Fibroblast of pulmonary artery (primary cell): Measurements from ENCODE around the gene TTLL5.

Experiments
- DNase-seq: peaks from one replicate; pipeline ENCODE4 v3.0.0-alpha.2; 2010; ENCODE audit warnings: low read depth
- H3K4me3 ChIP-seq: replicated peaks from 2 replicates; pipeline ENCODE4 v1.5.1; 2011; ENCODE audit warnings: low read depth, mild to moderate bottlenecking, control low read depth, low read length, moderate library complexity
- TF ChIP-seq, protein P1 (sequence below): IDR thresholded peaks from 2 replicates; pipeline ENCODE4 v1.5.1; 2011; ENCODE audit warnings: mild to moderate bottlenecking, control low read depth, low read length, inconsistent platforms; ENCODE audit errors: missing control alignments

Gene TTLL5

DNA sequence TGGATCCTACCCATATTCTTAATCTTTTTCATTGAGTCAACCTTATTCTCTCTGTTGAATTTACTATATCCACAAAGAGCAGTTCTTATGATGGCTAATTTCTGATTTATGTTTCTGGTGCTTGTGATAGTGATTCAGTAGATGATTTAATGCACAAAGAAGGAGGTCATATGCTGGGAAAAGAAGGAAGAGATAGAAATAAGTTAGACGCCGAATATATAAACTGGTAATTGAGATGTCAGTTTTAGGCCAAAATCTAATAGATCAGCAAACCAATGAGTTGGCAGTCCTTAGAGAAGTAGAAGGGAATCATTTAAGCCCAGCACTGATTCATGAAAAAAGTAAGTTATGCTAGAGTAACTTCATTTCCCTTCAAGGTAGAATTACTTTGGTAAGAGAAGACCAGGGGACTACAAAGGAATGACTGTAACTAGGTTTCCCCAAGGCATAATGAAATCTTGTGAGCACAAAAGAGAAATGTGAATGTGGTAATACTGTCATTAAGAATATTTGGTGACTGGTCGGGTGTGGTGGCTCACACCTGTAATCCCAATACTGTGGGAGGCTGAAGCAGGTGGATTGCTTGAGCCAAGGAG is 188.4 kb downstream of the TTLL5 start:
- TF ChIP-seq, protein P1, sequence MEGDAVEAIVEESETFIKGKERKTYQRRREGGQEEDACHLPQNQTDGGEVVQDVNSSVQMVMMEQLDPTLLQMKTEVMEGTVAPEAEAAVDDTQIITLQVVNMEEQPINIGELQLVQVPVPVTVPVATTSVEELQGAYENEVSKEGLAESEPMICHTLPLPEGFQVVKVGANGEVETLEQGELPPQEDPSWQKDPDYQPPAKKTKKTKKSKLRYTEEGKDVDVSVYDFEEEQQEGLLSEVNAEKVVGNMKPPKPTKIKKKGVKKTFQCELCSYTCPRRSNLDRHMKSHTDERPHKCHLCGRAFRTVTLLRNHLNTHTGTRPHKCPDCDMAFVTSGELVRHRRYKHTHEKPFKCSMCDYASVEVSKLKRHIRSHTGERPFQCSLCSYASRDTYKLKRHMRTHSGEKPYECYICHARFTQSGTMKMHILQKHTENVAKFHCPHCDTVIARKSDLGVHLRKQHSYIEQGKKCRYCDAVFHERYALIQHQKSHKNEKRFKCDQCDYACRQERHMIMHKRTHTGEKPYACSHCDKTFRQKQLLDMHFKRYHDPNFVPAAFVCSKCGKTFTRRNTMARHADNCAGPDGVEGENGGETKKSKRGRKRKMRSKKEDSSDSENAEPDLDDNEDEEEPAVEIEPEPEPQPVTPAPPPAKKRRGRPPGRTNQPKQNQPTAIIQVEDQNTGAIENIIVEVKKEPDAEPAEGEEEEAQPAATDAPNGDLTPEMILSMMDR, result no peak
- H3K4me3 ChIP-seq, result no peak overlapping the region
- no peak for DNase-seq

DNA sequence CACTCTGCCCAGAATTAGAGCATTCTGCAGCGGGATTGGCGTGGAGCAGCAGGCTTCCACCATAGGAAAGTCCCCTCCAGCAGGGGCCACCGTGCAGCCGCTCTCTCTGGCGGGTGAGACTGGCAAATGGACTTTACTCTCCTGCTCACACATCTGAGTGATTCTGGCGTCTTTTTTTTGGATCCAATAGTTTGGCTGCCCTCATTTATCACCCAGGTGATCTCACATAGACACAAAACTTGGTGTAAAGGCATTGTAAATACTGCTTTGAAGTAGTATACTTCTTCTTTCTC is 190.5 kb downstream of the TTLL5 start:
- H3K4me3 ChIP-seq, result no peak overlapping the region

DNA sequence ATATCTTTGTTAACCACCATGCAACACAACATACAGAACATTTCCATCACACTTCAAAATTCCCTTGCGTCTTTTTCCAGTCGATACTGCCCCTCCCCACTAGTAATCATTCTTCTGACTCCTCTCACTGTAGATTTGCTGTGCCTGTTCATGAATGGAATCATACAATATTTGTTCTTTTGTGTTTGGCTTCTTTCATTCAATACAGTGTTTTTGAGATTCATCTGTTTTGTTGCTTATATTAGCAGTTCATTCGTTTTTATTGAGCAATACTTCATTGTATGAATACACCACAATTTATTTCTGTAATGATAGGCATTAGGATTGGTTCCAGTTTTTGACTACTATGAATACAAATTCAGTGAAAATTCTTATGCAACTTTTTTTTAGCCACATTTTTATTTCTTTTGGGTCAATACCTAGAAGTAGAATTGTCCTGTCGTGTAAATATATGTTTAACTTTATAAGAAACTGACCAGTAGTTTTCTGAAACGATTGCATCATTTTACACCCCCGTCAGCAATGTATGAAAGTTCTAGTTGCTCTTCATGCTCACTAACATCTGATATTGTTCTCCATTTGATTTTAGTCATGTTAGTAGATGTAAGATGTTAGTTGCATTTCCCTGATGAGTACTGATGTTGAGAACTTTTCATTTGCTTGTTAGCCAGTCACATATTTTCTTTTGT is 193.2 kb downstream of the TTLL5 start:
- TF ChIP-seq, protein P1, result no peak
- no peak overlapping the region for H3K4me3 ChIP-seq
- peak; percentile 26 for DNase-seq

More for the DNA sequence above, 190.5 kb downstream of the TTLL5 start:
- TF ChIP-seq, protein P1, result no peak
- no peak for DNase-seq

DNA sequence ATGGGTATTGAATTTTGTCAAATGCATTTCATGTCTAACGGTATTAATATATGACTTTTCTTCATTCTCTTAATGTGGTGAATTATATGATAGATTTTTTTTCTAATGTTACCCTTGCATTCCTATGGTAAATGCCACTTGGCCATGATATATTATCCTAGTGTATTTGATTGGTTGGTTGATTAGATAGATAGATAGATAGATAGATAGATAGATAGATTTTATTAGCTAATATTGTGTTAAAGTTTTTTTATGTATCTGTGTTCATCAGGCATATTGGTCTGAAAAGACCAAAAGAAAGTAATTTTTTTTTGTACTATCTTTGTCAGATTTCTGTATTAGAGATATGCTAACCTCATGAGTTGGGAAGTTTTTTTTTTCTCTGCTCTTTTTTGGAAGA is 196.2 kb downstream of the TTLL5 start:
- no peak for DNase-seq
- TF ChIP-seq, protein P1, result no peak
- no peak overlapping the region for H3K4me3 ChIP-seq

DNA sequence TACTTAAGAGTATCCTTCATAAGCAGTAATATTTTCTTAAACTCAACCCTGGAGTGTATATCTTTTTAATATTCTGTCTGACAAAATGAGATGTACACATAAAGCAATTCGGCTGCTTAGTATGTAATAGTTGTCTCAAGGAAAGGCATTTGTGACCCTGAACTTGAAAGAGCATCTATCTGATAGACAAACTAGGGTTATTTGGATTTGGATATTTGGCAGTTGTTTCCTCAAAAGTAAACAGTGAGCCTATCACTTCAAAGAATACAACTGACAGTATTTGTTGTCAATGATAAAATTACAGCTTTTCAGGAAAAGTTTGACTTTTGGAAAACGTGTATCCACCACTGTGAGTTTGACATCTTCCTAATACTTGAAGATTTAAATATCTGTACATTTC is 197.3 kb downstream of the TTLL5 start:
- DNase-seq, result no peak
- TF ChIP-seq, protein P1, result no peak
- no peak overlapping the region for H3K4me3 ChIP-seq

DNA sequence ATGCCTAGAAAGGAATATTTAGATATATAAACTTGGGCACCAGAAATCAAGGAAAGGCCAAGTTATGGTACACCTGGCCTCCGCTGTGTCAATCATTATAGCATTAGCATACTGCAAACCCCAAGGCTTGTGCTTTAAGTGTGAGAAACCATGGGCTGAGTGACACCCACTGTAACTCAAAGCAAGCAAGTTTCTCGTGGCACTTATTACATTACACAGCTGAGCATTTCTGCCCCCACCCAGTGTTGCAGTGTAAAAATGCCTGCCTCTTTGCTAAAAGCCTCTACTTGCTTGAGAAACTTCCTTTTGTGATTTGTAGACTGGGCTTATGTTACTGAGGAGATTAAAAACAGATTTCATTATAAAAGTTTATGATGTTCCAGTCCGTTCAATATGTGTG is 198.7 kb downstream of the TTLL5 start:
- TF ChIP-seq, protein P1, result no peak
- no peak overlapping the region for H3K4me3 ChIP-seq
- no peak for DNase-seq
